DND-41 (cell line): Measurements from ENCODE around the gene TMEM164.

Source experiments
- EZH2 ChIP-seq: IDR thresholded peaks from 3 replicates; pipeline ENCODE4 v1.6.1; 2012; ENCODE audit warnings: borderline replicate concordance, low read depth, mild to moderate bottlenecking, moderate library complexity, low read length, inconsistent platforms; ENCODE audit not compliant: severe bottlenecking
- TF ChIP-seq, protein P1 (sequence below): IDR thresholded peaks from 2 replicates; pipeline ENCODE4 v1.5.1; 2012; ENCODE audit warnings: borderline replicate concordance, low read length, moderate library complexity, mild to moderate bottlenecking; ENCODE audit not compliant: poor library complexity, severe bottlenecking; ENCODE audit errors: extremely low read depth

DNA sequence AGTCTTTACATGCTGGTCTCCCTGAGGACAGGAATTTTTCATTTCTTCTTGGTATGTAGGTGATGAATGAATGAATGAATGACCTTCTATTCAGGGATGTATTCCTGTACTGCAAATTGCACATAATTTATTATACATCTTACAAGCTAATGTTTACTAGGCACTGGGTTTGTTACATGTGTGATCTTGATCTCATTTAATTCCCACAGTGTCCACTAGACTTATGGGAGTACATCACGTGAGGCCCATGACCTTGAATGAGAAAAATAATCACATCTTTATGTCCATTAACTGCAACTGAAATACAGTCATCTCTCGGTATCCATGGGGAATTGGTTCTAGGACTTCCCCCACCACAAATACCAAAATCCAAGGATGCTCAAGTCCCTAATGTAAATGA, 150.3 kb downstream of the TMEM164 start:
- no peak for TF ChIP-seq EZH2
- TF ChIP-seq, protein P1, sequence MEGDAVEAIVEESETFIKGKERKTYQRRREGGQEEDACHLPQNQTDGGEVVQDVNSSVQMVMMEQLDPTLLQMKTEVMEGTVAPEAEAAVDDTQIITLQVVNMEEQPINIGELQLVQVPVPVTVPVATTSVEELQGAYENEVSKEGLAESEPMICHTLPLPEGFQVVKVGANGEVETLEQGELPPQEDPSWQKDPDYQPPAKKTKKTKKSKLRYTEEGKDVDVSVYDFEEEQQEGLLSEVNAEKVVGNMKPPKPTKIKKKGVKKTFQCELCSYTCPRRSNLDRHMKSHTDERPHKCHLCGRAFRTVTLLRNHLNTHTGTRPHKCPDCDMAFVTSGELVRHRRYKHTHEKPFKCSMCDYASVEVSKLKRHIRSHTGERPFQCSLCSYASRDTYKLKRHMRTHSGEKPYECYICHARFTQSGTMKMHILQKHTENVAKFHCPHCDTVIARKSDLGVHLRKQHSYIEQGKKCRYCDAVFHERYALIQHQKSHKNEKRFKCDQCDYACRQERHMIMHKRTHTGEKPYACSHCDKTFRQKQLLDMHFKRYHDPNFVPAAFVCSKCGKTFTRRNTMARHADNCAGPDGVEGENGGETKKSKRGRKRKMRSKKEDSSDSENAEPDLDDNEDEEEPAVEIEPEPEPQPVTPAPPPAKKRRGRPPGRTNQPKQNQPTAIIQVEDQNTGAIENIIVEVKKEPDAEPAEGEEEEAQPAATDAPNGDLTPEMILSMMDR, result no peak
